ENCODE data around the gene MED19.

Gene MED19

DNA sequence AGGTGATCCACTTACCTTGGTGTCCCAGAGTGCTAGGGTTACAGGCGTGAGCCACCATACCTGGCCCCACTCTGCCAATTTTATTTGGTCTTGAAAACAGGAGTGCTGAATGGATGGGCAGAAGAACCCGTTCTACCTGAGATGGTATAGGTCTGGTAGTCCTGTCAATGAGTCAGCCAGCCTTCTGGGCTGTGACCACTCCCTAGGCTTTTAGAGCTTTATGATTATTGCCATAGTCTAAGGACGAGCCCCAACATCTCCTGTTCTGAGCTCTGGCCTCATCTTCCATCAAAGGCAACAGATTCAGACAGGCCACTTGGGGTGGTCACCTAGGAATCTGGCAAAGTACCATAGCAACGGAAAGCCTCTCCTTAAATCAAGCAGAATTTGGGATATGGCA lies 32.6 kb downstream of the MED19 start:
- Histone ChIP-seq H3K9me3 (ENCODE audit: severe bottlenecking) (no peaks in the 10 kb centered on the region), H3K27ac (no peak overlapping the region; the same call in 1 of the 2 replicates), H3K4me3 (ENCODE audit: low read depth, low read length) (no peak overlapping the region), H3K27me3 (ENCODE audit: insufficient read depth, low read depth, severe bottlenecking) (no peaks in the 10 kb centered on the region), H3K36me3 (peaks cover 34% of the 10 kb centered on the region)
- TF ChIP-seq, protein P1, sequence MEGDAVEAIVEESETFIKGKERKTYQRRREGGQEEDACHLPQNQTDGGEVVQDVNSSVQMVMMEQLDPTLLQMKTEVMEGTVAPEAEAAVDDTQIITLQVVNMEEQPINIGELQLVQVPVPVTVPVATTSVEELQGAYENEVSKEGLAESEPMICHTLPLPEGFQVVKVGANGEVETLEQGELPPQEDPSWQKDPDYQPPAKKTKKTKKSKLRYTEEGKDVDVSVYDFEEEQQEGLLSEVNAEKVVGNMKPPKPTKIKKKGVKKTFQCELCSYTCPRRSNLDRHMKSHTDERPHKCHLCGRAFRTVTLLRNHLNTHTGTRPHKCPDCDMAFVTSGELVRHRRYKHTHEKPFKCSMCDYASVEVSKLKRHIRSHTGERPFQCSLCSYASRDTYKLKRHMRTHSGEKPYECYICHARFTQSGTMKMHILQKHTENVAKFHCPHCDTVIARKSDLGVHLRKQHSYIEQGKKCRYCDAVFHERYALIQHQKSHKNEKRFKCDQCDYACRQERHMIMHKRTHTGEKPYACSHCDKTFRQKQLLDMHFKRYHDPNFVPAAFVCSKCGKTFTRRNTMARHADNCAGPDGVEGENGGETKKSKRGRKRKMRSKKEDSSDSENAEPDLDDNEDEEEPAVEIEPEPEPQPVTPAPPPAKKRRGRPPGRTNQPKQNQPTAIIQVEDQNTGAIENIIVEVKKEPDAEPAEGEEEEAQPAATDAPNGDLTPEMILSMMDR (IDR thresholded peaks at IDR 0.05; ENCODE audit: low read depth, low read length), result no peak
- DNase-seq, result no peak

DNA sequence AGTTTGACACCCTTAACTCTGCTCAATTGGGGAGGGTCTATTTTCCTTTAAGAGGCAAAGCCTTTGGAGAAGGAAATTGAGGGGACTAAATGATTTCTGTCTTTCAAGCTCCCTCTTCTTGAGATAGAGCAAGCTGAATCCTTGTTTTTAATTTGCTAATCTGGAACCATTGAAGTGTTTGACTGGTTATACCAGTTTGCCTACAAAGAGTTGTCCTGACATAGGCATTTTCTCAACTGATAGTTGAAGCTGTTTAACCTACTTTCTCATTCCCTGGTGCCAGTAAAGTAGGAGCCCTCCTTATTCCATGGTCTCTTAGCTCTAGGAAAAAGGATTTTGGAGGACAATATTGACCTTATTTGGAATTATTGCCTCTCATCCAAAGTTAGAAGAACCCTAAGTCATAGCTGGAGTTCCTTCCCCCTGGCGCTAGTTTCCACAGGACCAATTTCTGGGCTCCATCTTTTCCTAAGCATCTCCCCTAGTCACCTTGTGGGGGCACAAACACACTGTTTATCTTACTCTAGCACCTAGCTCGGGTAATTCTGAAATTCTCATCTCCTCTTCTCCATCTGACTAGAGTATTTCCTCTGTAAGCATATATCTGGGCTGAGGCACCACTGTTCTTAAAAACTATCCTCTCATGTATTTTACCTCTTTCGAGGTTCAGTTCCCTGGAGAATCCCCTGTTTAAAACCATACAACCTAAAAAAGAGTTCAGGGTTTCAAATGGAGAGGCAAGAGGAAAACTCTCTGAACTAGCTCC lies 36.7 kb downstream of the MED19 start:
- H3K27me3 ChIP-seq (ENCODE audit: insufficient read depth, low read depth, severe bottlenecking), result no peaks in the 10 kb centered on the region
- TF ChIP-seq, protein P1 (IDR thresholded peaks at IDR 0.05; ENCODE audit: low read depth, low read length), result no peak
- H3K4me3 ChIP-seq (ENCODE audit: low read depth, low read length), result no peak overlapping the region
- DNase-seq, result no peak
- no peak overlapping the region for H3K27ac ChIP-seq
- no peaks in the 10 kb centered on the region for H3K9me3 ChIP-seq (ENCODE audit: severe bottlenecking)
- peaks cover 38% of the 10 kb centered on the region for H3K36me3 ChIP-seq

DNA sequence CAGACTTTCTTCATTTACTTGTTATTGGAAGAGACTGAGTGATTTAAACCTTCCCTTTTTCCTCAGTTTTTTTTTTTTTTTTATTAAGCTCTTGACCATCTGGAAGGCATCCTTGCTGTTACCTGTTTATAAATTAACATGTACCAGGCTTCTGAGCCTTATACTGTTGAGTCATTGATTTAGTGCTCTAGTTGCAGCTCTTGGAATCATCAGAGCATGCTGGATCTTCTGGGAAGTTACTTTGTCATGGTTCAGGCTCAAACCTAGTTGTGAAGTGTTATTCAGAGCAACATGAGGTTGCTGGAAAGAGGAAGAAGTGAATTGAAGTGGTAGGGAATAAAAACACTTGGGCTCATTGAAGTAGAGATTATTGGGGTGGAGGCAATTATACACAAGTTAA lies 37.8 kb downstream of the MED19 start:
- TF ChIP-seq, protein P1 (IDR thresholded peaks at IDR 0.05; ENCODE audit: low read depth, low read length), result no peak
- no peaks in the 10 kb centered on the region for H3K9me3 ChIP-seq (ENCODE audit: severe bottlenecking)
- peaks cover 38% of the 10 kb centered on the region for H3K36me3 ChIP-seq
- no peak overlapping the region for H3K4me3 ChIP-seq (ENCODE audit: low read depth, low read length)
- H3K27ac ChIP-seq, result no peak overlapping the region; the same call in 1 of the 2 replicates
- no peaks in the 10 kb centered on the region for H3K27me3 ChIP-seq (ENCODE audit: insufficient read depth, low read depth, severe bottlenecking)
- DNase-seq, result no peak

DNA sequence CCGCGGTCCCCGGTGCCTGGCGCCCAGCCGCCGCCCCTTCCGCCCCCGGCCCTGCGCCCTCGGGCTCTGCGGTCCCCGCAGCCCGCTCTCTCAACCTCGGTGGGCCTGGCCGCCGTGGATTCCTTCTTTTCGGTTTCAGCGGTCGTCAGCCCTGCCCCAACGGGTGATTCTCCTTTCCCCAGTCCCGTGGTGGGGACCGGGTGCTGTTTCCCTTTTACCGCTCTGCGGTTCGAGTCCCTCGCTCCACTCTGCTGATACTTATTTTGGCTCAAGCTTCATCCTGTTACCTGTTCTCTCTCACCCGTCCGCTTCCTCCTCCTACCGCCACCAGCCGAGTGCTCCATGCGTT lies 43.6 kb downstream of the MED19 start:
- TF ChIP-seq, protein P1 (IDR thresholded peaks at IDR 0.05; ENCODE audit: low read depth, low read length), result no peak
- peak overlapping the region; percentile 100 for H3K27ac ChIP-seq
- DNase-seq, result no peak
- H3K9me3 ChIP-seq (ENCODE audit: severe bottlenecking), result no peaks in the 10 kb centered on the region
- peak overlapping the region; percentile 85 for H3K4me3 ChIP-seq (ENCODE audit: low read depth, low read length)
- H3K27me3 ChIP-seq (ENCODE audit: insufficient read depth, low read depth, severe bottlenecking), result no peaks in the 10 kb centered on the region
- H3K36me3 ChIP-seq, result peaks cover 26% of the 10 kb centered on the region

DNA sequence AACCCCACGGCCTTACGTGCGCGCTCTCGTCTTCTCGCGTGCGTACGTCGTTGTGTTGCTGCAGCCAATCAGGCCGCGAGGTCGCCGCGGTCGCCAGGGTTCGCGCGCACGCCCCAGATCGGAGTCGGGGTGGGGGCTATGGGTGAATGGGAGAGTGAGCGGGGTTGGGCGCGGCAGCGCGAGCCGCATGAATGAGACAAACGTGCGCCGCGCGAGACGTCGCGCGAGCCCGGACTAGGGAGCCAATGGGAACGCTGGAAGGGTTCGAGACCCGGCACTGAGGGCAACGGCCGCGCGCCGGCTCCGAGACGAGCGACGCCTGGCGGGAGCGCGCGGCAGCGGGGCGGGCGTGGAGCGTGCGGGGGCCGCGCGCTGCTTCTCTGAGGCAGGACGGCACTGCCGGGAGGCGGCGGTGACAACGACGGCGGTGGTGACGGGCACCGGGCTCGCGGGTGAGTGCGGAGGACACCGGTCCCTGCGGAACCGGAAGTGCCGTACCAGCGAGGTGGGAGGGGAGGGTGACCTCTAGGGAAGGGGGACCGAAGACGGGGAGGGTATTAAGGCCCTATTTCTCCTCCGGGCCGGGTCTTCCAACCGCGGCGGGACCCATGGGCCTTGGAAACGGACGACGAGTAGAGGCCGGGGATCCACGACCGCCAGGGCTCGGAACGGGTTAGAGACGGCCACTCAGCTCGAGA lies 44.1 kb downstream of the MED19 start, which contains the start of gene ZDHHC5:
ZDHHC5 (plus strand) TSS at position 379 of the 698 bp plus-strand sequence. CDS start 4,977 bp downstream, outside the sequence.
- DNase-seq, result peak; percentile 99
- no peaks in the 10 kb centered on the region for H3K27me3 ChIP-seq (ENCODE audit: insufficient read depth, low read depth, severe bottlenecking)
- H3K9me3 ChIP-seq (ENCODE audit: severe bottlenecking), result no peaks in the 10 kb centered on the region
- peak within 1 kb of the TSS; percentile 85 for H3K4me3 ChIP-seq (ENCODE audit: low read depth, low read length)
- TF ChIP-seq, protein P1 (IDR thresholded peaks at IDR 0.05; ENCODE audit: low read depth, low read length), result peak; percentile 38
- H3K27ac ChIP-seq, result peak within 1 kb of the TSS; percentile 100
- peaks cover 21% of the 10 kb centered on the region for H3K36me3 ChIP-seq

Data from WERI-Rb-1 (cell line).